HG03095 (cell line): ENCODE results near the gene DAZAP1.
"Not testable (repeated sequence)": the region's sequence is repeated elsewhere in the genome, so short reads cannot be mapped to it uniquely, and the experiment has no call there.

ENCODE experiments used
- ATAC-seq: cut with Tn5 transposase; IDR thresholded peaks from one replicate; pipeline ENCODE4 v1.9.1; 2021; ENCODE audit warnings: moderate library complexity; ENCODE audit not compliant: unreplicated experiment

Gene DAZAP1

DNA sequence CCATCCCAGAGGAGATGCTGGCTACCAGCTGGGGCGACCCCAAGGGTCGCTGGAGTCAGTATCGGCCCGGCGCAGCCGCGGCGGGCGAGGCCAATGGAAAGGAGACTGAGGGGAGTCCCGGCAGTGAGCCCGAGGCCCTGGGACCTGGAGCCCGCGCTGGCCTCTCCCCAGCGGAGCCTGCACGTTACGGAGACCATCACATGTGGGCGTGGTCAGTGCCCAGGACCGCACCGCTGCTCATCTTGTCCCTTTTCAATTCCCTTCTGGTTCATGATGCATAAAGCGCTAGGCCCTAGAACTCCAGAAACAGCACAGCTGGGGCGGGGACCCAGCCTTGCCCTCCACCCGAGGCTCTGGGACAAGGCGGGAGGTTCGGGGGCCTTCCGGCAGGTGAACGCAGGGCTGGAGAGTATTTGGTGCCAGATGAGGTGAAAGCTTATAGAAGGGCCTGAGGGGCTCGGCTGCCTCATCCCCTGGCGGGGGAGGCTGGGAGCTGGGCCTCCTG lies 63.7 kb downstream of the DAZAP1 start:
- no peak for ATAC-seq

DNA sequence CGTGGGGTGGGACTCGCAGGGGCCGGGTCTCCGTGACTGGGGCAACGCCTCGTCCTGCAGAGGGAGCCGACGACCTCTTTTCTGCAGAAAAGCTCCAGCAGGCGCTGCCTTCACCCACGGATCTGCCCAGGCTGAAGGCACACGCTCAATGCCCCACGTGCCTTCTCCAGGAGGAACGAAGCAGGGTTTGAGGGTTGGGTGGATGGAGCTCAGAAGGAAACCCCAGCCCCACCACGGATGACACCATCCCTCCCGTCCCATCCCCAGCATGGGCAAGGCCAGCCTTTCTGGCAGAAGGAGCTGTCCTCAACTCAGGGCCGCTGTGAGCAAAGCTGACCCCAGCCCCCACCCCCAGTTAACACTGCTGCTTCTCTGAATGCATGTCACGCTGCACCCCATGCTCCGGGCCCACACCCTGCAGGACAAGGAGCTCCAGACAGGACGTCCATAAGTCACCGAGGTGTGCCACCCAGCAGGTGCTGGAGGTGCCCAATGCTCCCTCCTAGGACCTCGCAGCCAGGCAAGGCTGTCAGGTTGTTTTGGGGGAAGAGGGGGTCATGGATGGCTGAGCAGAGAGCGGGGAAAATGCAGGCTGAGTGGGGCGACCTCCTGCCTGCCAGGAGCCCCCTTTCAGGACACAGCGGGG lies 64.3 kb downstream of the DAZAP1 start:
- ATAC-seq, result no peak

DNA sequence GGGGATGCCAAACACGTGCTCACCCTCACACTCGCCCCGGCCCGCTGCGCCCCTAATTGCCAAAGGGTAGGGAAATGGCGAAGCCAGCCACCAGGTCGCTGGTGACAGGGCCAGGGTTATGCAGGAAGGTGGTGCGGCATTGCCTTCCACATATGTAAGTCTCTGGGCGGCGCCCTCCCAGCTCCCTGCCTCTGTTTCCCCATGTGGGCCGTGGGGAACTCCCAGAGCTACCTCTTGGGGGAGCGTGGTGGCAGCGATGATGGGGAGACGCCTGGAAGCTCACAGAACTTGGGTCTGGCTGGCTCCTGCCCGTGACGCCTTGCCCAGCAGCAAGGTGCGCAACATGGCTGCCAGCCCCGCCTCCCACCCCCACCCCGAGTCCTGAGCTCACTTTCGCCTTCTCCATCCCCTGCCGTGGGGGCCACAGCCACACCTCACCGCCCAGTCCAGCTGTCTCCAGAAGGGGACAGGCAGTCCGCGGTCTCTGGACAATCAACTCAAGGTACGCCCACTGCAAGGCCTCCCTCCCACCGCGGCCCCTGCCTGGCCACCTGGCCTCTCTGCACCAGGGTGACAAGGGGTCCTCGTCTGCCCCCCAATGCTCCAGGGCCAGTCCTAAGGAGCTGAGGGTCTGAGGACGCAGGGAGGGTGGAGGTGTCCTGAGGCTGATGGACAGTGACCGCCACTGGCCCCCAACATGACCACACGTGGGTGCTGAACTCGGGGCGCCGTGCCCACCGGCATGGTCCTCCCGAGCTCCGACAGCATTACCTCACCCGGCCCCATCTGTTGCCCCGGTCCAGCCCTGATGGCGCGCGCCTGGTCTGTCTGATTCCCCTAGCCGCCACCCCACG lies 65.1 kb downstream of the DAZAP1 start:
- no peak for ATAC-seq

DNA sequence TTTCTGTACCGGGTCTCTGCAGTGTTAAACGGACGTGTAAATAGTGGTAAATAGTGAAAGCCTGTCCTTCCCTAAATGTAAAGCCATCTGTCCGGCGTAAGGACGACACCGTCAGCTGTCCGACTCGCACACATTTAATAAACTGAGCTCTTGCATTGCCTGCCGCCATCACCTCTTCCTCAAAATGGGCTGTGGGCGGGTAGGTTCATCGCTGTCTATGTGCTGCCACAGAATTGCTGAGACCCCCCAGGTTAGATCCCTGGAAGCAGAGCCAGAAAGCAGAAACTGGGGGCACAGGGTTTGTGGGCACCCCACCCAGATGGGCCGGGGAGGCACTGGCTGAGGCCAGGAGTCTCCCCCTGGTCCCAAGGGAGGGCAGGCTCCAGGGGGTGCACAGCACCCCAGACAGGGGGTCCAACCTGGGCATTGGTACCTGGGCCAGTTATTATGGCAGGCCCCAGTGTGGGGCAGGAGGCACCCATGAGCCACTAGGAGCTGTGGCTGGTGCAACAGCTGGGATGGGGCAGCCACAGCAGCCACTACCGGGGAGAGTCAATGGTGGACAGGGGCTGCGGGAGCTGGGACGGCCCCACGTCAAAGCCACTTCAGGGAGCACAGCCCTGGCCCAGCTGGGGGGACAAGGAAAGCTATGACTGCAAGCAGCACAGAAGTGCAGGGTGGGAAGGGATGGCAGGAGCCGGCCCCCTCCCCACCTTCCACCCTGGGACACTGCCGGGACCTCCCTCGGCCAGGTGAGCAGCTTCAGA lies 65.9 kb downstream of the DAZAP1 start:
- no peak for ATAC-seq

DNA sequence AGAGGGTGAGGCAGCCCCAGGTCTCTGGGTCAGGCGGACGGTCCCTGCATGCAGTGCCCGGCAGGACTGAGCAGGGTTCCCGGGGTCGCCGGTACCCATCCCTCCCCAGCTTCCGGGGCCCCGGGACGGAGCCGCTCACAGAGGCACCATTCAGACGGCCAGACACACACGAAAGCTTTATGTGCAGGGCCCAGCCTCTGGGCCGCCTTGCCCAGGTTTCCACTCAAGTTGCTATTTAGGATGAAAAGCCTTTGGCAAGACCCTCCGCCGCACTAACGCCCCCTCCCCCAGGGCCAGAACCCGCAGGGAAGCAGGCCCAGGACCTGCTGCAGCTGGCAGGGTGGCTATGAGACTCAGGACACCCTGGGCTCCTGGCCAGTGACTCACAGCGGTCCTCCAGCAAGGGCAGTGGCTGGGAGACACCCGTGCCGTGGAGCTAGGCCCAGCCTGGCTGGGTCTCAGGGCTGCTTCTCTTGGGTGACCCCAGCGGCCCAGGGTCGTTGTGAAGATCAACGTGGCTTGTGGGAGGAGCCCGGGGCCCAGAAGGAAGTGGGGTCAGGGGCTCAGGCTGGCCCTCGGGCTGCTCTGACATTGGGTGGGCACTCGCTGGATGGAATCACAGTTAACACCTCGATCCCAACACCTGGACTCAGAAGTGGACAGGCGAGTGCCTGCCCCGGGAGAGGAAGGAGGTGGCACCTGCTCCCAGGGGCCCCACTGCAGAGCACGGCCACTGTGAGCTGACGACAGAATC lies 66.8 kb downstream of the DAZAP1 start:
- ATAC-seq, result no peak

DNA sequence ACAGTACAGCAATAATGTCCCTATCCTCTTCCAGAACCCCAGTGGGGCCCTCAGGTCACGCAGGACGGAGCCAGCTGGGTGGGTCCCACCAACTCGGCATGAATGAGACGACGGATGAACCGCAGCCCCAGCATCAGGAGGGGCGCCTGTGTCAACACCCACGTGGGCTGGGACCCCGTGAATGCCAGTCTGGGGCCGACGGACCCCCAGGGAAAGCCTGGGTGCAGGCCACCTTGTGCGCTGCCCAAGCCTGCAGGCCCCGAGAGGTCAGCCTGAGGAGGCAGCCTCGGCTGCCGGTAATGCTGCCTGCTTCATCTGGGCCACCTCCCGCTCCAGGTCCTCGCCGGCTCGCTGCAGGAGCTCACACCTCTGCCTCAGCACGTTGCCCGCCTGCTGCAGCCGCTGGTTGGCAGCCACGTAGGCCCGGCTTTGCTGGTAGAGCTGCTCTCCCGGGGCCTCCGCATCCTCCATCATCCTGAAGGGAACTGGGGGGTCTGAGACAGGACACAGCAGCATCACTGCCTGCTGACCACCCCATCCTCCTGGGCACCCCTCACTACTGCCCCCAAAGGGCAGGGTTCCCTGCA lies 67.5 kb downstream of the DAZAP1 start:
- no peak for ATAC-seq

DNA sequence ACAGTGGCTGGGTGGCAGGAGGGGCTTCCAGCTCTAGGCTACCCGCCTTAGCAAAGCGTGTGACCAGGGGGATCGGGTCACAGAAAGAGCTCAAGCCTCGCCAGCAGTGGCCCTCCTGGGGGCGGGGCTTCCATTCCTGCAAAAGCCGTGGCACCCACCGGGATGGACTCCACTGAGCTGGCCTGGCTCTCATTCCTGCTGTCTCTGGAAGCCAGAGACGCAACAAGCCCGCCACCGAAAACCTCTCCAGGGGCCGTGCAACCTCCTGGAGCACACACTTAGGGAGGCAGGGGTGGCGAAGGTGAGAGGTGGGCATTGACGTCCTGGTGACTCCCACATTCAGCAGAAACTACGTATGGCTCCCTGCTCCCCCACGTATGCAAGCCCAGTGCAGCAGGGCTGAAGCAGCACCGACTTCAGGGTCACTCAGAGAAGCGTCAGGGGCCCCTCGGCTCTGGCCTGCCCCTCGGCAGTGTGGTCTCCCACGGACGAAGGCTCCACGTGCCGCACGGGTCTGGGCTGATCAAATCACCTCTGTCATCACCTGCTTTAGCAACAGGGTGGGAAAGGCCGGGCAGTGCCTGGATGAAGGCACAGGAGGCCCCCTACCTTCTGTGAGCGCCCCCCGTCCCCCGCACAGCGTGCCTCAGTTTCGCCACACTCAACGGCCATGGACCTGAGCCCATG lies 68.5 kb downstream of the DAZAP1 start:
- ATAC-seq, result no peak

DNA sequence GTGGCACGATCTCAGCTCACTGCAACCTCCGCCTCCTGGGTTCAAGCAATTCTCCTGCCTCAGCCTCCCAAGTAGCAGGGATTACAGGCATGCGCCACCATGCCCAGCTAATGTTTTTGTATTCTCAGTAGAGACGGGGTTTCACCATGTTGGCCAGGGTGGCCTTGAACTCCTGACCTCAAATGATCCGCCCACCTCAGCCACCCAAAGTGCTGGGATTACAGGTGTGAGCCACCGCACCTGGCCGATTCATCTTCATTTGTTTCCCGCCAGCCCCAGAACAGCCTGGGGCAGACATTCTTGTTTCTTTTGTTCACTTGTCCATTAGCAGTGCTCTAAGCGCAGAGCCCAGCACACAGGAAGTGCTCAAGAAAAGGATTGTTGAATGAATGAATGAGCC lies 69.7 kb downstream of the DAZAP1 start:
- not testable (repeated sequence) for ATAC-seq

DNA sequence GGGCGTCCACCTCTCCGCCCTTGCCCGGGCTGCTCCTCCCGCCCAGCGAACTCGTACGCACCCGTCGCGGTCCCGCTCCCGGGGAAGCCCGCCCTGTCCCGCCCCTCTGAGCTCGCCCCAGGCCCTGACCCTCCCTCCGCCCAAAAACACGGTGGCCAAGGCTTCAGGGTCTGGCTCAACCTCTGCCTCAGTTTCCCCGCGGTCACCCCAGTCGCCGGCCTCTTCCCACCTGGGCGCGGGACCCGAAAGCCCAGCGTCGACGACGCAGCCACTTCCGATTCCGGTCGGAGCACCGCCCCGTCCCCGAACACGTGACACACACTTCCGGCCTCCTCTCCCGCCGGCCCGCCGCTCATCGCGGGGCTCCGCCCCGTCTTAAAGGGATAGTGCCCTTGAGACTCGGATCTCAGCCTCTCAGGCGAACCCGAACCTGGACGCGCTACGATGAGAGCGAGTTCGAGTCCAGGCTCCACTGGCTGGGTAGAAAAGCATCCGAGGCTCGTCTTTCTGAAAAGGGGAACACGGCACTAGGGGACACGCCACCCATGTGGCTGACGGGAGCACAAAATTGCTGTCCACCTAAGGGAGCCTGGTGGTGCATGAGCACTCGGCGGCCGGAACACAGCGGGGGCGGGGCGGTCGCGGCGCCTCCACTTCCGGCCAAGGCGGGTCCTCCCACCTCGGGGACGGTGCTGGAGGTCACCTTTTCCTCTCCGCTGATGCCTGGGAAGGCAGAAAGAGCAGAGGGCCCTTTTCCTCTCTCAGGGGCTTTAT lies 71.7 kb downstream of the DAZAP1 start, which contains the start of gene C19orf25:
C19orf25 (minus strand) TSS at position 282 of the 774 bp plus-strand sequence. CDS start 312 bp downstream, outside the sequence.
- peak; percentile 78 for ATAC-seq

DNA sequence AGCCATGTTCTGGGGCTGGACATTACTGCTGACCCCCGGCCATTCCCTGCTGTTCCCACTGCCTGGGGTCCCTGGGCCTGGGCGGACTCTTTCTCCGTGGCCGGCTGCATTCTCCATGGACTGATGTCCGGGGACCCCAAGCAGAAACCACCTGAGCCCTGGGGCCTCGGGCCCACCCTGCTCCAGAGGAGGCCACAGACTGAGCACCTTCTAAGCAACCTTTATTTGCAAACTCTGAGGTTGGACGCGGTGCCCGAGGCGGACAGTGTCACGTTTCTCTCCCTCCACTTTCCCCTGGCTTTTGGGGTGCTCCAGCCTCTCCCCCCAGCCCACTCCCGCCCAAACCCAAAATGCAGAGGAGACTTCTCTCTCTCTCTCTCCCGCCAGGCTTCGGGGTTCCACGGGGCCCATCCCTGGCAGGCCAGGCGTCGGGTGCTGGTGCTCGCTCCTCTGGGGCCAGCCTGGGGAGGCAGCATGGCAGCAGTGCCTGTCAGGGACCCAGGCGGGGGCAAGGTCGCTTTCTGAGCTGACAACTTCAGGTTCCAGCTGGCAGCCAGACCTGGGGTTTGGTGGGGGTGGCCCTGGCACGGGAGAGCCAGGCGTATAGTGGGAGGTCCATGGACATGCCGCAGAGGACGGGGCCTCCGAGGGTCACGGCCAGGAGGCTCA lies 74.0 kb downstream of the DAZAP1 start:
- no peak for ATAC-seq

DNA sequence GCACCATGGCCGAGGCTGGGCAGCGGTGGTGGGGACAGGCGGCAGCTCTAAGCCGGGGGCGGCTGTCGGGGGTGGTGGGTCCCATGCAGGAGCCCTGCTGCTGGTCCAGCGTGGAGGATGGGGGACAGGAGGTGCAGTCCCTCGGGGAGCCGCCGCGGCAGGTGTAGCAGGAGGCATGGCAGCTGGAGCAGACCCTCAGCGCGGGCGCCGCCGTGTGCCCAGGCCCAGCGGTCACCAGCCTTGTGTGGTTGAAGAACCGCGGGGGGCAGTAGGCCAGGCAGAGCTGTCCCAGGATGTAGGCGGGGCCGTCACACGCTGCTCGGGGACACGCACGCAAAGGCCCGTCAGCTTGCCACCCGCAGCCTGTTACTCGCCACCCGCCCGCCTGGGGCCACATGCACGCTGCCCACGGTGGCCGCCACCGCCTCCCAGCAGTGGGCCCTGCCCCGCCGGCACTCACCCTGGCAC lies 74.5 kb downstream of the DAZAP1 start:
- no peak for ATAC-seq

DNA sequence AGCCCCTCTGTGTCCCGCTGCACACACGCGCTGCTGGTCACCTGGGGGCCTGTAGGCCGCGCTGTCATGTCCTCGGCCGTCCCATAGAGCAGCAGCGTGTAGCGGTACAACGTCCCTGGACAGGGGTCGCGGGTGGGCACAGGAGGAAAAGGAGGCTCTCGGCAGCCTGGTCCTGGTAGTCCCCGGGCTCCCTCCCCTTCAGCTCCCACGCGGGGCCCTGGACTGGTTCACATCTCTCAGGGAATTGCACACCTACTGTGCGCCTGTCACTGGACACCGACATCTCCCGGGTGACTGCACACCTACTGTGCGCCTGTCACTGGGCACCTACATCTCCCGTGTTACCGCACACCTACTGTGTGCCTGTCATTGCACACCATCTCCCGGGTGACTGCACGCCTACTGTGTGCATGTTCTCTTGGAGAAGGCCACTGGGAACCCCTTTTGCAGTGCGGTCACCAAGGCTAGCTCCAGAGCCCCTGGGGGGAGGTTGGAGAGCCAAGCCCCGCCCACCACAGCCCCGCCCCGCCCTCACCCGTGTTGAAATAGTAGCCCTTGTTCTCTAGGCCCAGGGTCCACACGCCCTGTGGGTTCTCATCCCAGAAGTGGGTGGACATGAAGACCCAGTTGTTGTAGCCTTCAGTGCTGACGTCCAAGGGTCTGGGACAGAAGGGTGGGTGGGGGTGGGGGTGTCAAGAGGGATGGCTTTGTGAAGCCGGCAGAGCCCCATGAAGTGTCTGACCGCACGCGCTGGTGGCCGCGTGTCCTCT lies 75.2 kb downstream of the DAZAP1 start:
- no peak for ATAC-seq

DNA sequence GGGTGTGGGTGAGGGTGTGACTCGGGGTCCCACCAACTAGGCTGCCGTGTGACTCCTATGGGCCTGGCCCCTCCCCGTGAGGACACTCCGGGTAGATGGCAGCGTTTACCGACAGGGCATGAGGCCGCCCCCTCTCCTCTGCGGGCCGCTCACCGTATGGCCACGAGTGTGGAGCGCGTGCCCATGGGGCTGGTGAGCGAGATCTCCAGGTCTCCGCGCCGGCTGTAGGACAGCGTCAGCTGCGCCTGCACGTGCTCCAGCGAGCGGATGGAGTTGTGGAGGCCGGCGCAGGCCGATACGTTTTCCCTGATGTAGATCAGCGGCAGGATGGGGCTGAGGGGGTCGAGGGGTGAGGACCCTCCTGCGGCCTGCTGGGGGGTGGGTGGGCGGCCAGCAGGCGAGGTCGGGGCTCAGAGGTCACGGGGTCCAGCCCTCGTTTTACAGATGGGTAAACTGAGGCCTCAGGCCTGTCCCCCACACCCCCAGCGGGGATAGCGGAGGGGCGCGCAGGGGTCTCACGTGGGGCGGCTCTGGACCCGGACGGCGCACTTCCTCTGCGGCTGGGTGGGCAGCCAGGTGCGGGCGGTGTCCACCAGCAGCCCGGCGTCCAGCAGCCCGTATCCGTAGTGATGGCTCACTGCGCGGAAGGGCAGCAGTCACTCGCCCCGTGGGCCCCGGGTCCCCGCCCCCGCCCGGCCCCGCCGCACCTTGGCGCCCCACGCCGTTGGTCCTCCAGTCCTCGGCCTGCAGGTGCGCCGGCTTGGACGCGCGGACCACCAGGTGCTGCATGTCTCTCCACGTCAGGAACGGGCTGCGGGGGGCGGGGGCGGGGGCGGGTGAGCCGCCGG lies 76.0 kb downstream of the DAZAP1 start:
- ATAC-seq, result no peak

DNA sequence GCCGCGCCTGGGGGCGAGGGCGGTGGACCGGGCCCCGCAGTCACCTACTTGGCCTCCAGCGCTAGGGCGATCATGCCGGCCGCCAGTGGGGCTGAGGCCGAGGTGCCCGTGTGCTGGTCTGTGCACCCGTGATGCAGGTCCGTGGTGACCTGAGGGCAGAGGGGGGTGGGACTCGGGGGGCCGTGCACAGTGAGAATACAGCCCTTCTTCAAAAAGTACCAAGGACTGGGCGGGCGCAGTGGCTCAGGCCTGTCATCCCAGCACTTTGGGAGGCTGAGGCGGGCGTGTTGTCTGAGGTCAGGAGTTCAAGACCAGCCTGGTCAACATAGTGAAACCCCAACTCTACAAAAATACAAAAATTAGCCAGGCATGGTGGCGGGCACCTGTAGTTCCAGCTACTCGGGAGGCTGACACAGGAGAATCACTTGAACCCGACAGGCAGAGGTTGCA lies 76.6 kb downstream of the DAZAP1 start:
- no peak for ATAC-seq
